Measurements from ENCODE around the gene CELSR2. TPM values are rescaled to one million over a fixed set of nuclear protein-coding genes. Genes with fewer than 3 reads are reported as not detected.

CELSR2 gene
- total RNA-seq: 100 to 1,000 TPM in 2 of 4 donors, 10 to 100 TPM in 2; 86.4 to 109 (median 102) TPM

GRCh38 chr1:109248797-109249629 lies at the start of gene CELSR2:
TSS of gene CELSR2 (plus strand) at chr1:109249539. CDS start at chr1:109250080, 541 bp downstream.
- WGBS, 2 donors: 19 to 41% methylated on average over 15 to 37 of the region's 49 CpGs
- TF ChIP-seq CTCF (IDR thresholded peaks at IDR 0.05) (no peak), POLR2A (IDR thresholded peaks at IDR 0.05) (no peak)

GRCh38 chr1:109199710-109200109 lies 49.6 kb upstream of the CELSR2 start:
- WGBS, 2 donors: 70 to 71% methylated on average over 10 of the region's 10 CpGs
- H3K4me3 ChIP-seq (ENCODE audit: low read depth, poor library complexity, severe bottlenecking): no peak overlapping the region
- DNase-seq (ENCODE audit: low spot score in 2 of 2): peak in 1 of 2 donors; percentile 81
- intact Hi-C loops (cut with DNase I; ENCODE audit: low total_unique reads): no loop called here
- no peak for TF ChIP-seq CTCF (IDR thresholded peaks at IDR 0.05)
- no peak for TF ChIP-seq POLR2A (IDR thresholded peaks at IDR 0.05)

More at GRCh38 chr1:109248797-109249629, at the start of gene CELSR2:
- intact Hi-C loops (cut with DNase I; ENCODE audit: low total_unique reads): no loop called here
- peak in 1 of 2 donors; percentile 22 for DNase-seq (ENCODE audit: low spot score in 2 of 2)
- H3K4me3 ChIP-seq (ENCODE audit: low read depth, poor library complexity, severe bottlenecking): peak within 1 kb of the TSS; percentile 49

GRCh38 chr1:109201123-109201703 lies 48.1 kb upstream of the CELSR2 start:
- WGBS, 2 donors: 42 to 64% methylated on average over 2 of the region's 2 CpGs
- no peak overlapping the region for H3K4me3 ChIP-seq (ENCODE audit: low read depth, poor library complexity, severe bottlenecking)
- no peak for TF ChIP-seq POLR2A (IDR thresholded peaks at IDR 0.05)
- no peak for TF ChIP-seq CTCF (IDR thresholded peaks at IDR 0.05)
- DNase-seq (ENCODE audit: low spot score in 2 of 2): peak in 1 of 2 donors; percentile 72
- intact Hi-C loops (cut with DNase I; ENCODE audit: low total_unique reads): no loop called here

GRCh38 chr1:109204484-109204883 lies 44.9 kb upstream of the CELSR2 start:
- intact Hi-C loops (cut with DNase I; ENCODE audit: low total_unique reads): no loop called here
- no peak for TF ChIP-seq POLR2A (IDR thresholded peaks at IDR 0.05)
- no peak for TF ChIP-seq CTCF (IDR thresholded peaks at IDR 0.05)

GRCh38 chr1:109206339-109206738 lies 43.0 kb upstream of the CELSR2 start:
- no peak for TF ChIP-seq POLR2A (IDR thresholded peaks at IDR 0.05)
- no peak for TF ChIP-seq CTCF (IDR thresholded peaks at IDR 0.05)
- WGBS, 2 donors: 74 to 79% methylated on average over 2 of the region's 2 CpGs

More at GRCh38 chr1:109204484-109204883, 44.9 kb upstream of the CELSR2 start:
- no peak for DNase-seq (ENCODE audit: low spot score in 2 of 2)
- 74 to 78% methylated on average over 5 of the region's 5 CpGs for WGBS, 2 donors
- no peak overlapping the region for H3K4me3 ChIP-seq (ENCODE audit: low read depth, poor library complexity, severe bottlenecking)

More at GRCh38 chr1:109206339-109206738, 43.0 kb upstream of the CELSR2 start:
- intact Hi-C loops (cut with DNase I; ENCODE audit: low total_unique reads): no loop called here
- no peak for DNase-seq (ENCODE audit: low spot score in 2 of 2)
- no peak overlapping the region for H3K4me3 ChIP-seq (ENCODE audit: low read depth, poor library complexity, severe bottlenecking)

Measured in lower leg skin (tissue), 4 donors.